Endothelial cell of umbilical vein (primary cell): ENCODE results near the gene CYP46A1.

Experiments used
- EZH2 ChIP-seq: IDR thresholded peaks from 2 replicates; pipeline ENCODE4 v1.6.1; 2012; ENCODE audit warnings: borderline replicate concordance, low read depth, mild to moderate bottlenecking, moderate library complexity, low read length, inconsistent platforms; ENCODE audit not compliant: severe bottlenecking
- MYC ChIP-seq: IDR thresholded peaks from one replicate; pipeline ENCODE4 v1.6.1; 2011; ENCODE audit warnings: mild to moderate bottlenecking, low read depth, low read length
- POLR2A ChIP-seq: IDR thresholded peaks from 2 replicates; pipeline ENCODE4 v1.6.1; 2012; ENCODE audit warnings: low read depth, mild to moderate bottlenecking, control low read depth, low read length
- POLR2AphosphoS5 ChIP-seq: IDR thresholded peaks from 2 replicates; pipeline ENCODE4 v1.6.1; 2012; ENCODE audit warnings: low read depth, mild to moderate bottlenecking, control low read depth, low read length, moderate library complexity; ENCODE audit not compliant: insufficient read depth
- TF ChIP-seq, protein P1 (sequence below), 2 donors: IDR thresholded peaks; 1 replicate in 1 of 2; 2 replicates in 1 of 2; pipeline ENCODE4 v1.5.1; 2011; ENCODE audit warnings: low read length in 2 of 2, mild to moderate bottlenecking in 2 of 2, moderate library complexity in 2 of 2, control low read depth in 1 of 2, inconsistent platforms in 1 of 2, low read depth in 1 of 2; ENCODE audit not compliant: insufficient read depth in 1 of 2; ENCODE audit errors: extremely low read depth in 1 of 2

DNA sequence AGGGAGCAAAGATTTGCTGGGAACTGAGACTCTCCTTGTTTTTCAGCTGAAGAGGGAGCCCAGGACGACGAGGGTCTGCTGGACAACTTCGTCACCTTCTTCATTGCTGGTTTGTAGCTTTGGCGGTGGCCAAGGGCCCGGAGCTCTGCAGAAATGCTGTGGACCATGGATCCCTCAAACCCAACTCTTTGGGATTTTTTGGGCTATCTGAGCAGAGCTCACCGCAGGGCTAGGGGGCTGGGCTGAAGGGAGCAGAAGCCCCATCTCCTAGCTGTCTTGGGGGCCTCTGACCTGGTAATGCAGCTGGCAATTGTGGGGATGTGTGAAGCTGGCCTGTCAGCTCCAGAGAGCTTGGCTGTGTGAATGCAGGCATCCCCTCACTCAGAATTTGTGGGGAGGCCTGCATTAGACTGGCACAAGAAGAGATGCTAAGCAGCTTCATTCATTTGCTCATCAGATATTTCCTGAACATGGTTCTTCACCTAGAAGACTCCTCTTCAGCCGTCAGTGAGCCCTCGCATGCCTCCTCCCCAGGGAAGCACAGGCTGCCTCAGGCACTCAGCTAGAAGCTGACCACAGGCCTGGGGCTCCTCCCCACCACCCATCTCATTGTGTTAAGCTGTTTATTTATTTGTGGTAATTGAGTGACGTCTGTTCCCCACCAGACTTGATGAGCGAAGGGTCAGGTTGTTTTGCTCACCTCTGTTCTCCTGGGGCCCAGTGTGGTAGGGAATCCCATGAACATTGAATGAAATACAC, 32.2 kb downstream of the CYP46A1 start:
- TF ChIP-seq, protein P1, sequence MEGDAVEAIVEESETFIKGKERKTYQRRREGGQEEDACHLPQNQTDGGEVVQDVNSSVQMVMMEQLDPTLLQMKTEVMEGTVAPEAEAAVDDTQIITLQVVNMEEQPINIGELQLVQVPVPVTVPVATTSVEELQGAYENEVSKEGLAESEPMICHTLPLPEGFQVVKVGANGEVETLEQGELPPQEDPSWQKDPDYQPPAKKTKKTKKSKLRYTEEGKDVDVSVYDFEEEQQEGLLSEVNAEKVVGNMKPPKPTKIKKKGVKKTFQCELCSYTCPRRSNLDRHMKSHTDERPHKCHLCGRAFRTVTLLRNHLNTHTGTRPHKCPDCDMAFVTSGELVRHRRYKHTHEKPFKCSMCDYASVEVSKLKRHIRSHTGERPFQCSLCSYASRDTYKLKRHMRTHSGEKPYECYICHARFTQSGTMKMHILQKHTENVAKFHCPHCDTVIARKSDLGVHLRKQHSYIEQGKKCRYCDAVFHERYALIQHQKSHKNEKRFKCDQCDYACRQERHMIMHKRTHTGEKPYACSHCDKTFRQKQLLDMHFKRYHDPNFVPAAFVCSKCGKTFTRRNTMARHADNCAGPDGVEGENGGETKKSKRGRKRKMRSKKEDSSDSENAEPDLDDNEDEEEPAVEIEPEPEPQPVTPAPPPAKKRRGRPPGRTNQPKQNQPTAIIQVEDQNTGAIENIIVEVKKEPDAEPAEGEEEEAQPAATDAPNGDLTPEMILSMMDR (IDR thresholded peaks at IDR 0.05; ENCODE audit: extremely low read depth in 1 of 2, insufficient read depth in 1 of 2, low read depth in 1 of 2, low read length in 2 of 2): no peak
- TF ChIP-seq MYC: no peak
- no peak for TF ChIP-seq POLR2A
- TF ChIP-seq EZH2: no peak
- TF ChIP-seq POLR2AphosphoS5: no peak
